GM21528 (cell line): ENCODE measurements around the gene IGFBP4.

Experiments used
- ATAC-seq: cut with Tn5 transposase; IDR thresholded peaks from one replicate; pipeline ENCODE4 v1.9.1; 2021; ENCODE audit warnings: mild to moderate bottlenecking, moderate library complexity; ENCODE audit not compliant: unreplicated experiment, low FRiP score

Gene IGFBP4

DNA sequence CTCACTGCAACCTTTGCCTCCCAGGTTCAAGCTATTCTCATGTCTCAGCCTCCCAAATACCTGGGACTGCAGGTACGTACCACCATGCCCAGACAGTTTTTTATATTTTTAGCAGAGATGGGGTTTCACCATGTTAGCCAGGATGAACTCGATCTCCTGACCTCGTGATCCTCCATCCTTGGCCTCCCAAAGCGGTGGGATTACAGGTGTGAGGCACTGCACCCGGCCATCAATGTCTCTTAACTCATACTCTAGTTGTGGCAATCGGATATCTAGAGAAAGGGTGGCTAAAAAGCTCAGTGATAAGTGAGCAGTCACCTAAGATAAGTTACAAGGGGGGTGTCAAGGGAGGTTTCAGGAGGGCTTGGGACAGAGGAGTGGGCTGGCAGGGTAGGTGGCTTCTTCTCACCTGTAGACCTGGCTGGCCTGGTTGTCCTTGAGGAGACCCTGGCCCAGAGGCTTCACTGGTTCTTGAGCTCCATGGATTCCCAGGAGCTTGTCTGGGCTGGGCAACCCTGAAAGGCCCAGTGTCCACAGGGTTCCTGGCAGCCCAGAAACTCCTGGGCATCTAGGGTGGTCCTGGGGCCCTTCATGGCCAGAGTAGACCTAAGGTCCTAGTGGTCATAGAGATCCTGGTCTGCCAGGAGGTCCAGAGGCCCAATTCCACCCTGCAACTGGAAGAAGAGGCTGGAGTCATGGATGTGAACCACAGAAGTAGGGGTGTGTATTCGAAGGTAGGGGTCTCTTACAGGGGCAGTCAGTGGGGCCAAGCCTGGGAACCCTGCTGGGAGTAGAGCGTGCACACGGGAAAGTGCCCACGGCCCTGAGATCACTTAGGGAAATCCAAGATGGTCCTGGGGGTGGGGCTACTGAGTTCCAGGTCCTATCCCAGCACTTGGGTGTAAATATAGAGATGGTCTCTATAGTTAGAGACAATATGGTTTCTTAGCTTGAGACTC, 12.7 kb upstream of the IGFBP4 start:
- ATAC-seq = no peak

GRCh38 chr17:40431231-40431602, 12.0 kb upstream of the IGFBP4 start:
- no peak for ATAC-seq

- no peak for ATAC-seq
Observed at GRCh38 chr17:40432864-40433528, 10.3 kb upstream of the IGFBP4 start.

DNA sequence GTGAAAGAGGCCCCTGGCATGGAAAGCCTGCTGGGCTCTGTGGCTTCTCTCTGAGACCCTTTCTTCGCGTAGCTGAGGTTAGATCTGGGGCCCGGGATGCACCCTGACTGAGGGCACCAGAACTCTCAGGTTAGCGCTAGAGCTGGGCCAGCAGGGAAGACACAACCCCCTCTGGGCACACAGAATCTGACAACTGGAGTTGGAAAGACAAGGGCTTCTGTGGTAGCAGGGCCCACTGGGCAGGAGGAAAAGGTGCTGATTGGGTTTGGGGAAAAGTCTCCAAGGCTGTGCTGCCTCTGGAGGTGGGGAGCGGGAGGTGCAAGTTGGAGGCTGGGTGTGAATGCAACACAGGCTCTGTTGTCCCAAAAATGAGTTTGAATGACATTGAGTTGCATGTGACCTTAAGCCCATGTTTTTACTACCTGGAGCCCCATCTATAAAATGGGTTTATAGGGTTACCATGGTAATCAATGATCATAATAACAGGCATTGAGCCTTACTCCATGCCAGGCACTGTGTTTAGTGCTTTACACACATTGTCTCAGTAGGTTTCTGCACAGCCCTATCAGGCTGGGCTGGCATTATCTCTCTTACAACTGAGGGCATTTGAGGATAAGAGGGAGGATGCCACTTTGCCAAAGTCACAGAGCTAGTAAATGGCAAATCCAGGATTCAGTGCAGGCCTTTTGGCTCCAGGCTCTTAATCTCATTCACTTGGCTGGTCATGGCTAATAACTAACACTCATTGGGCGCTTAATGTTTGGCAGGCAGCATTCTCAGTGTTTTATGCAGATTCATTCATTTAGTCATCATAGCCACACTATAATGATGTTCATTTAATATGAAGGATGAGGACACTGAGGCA, 9.5 kb upstream of the IGFBP4 start:
- ATAC-seq = no peak

- no peak for ATAC-seq
Observed at GRCh38 chr17:40436636-40437035, 6.6 kb upstream of the IGFBP4 start.

- ATAC-seq = no peak
Observed at GRCh38 chr17:40437095-40437732, 6.0 kb upstream of the IGFBP4 start.

DNA sequence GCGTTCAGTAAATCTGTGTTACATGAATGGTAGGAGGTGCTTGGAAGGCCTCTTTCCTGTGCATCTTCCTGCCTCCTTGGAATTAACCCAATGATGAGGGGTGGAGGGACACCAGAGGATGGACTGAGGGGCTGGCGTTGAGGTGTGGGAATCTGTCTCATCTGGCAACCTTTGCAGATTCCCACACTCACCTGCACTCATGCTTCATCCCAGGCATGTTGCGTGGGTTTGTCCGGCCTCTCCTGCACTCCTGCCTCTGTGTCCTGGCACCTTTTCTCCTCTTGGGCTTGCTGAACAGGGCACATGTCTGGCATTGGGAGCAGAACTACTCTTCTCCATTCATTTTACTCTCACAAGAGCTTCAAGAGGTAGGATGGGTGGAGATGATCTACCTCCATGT, 3.1 kb upstream of the IGFBP4 start:
- ATAC-seq = no peak

GRCh38 chr17:40442392-40443195, 656 bp upstream of the IGFBP4 start:
- ATAC-seq = no peak

- ATAC-seq = no peak
Observed at GRCh38 chr17:40443988-40444899, 994 bp downstream of the IGFBP4 start.

- ATAC-seq = no peak
Observed at GRCh38 chr17:40445751-40446468, 2.7 kb downstream of the IGFBP4 start.

DNA sequence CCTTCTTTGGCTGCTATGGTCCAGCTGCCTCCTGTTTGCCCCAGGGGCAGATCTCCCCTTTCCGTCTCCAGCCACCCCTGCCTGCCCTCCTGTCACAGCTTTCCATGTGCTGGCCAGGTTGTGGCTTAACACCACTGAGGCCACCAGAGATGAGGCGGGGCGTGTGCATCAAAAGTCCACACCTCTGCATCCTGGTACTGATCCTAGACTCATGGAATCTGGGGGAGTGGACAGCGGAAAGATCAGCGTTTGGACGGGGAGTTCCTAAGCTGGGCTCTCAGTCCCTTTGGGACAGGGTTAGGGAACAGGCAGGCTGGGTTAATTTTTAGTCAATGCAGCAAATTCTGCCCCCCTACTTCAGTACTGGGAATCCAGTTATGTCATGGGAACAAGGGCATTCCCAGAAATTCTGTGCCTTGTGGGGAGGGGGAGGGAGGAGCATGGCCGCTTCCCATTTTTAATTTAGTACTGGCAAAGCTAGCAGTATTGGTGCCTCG, 3.9 kb downstream of the IGFBP4 start:
- no peak for ATAC-seq

GRCh38 chr17:40447806-40448205, 4.6 kb downstream of the IGFBP4 start:
- no peak for ATAC-seq

DNA sequence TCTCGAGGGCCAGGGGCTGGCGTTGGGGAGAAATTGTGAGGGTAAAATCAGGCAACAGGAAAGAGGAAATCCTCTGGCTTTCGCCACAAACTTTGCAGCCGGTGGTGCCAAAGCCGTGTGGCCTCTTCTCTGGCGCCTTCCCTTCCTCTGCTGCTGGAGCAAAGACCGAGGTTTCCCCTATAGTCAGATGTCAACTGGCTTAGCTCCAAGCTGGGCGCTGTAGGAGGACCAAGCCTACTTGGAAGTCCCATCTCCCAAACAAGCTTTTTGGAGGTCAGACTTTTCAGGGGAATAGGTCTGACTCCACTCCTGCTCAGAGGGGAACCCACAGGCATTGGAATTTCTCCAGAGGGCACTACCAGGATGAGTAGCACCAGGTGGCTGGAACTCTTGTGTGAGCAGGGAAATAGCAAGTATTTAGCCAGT, 5.0 kb downstream of the IGFBP4 start:
- ATAC-seq = no peak

GRCh38 chr17:40448639-40449261, 5.5 kb downstream of the IGFBP4 start:
- no peak for ATAC-seq

DNA sequence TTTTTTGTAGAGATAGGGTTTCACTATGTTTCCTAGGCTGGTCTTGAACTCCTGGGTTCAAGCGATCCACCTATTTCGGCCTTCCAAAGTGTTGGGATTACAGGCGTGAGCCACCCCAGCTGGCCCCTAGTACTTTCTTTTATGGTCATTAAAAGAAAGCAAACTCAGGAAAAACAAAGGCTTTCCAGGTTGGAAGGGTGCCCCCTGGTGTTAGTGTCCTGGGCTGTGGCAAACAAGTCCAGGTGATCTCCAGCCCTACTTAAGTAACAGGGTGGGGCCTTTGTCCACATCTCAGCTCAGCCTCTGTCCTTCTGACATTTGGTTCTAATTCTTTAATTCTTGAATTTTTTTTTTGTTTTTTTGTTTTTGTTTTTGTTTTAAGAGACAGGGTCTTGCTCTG, 6.9 kb downstream of the IGFBP4 start:
- no peak for ATAC-seq

DNA sequence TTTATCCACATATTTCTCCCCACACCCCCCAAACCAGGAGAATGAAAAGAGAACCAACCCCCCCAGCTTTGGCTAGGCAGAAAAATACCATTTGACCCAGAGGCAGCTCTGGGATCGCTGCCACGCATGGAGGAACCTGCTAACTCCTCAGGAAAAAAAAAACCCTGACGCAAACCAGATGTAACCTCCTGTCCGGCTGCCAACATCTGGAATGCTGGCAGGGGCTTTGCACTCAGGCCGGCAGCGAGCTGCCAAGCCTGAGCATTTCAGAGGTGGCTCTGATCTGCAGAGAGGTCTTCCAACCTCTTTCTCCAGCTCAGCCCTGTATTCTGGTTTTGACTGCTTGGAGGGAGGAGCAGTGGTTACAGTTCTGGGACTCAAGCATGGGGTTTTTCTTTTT, 8.2 kb downstream of the IGFBP4 start:
- no peak for ATAC-seq

- no peak for ATAC-seq
Observed at GRCh38 chr17:40452216-40452787, 9.1 kb downstream of the IGFBP4 start.
